HepG2 (cell line): ENCODE results near the gene AMPH. TPM values are rescaled to one million over a fixed set of nuclear protein-coding genes. Genes with fewer than 3 reads are reported as not detected.

Experiments
- ATAC-seq: fragments of 200-7000 bp; cut with Tn5 transposase; 3 replicates; pipeline ENCODE4 v1.9.1; 2020; ENCODE audit warnings: mild to moderate bottlenecking, moderate library complexity
- BruUV-seq: library from RNA; stranded (reverse); fragments of 400-500 nt; replicated peaks from 2 replicates; lab custom pipeline; 2021; lab: Mats Ljungman, UMichigan
- CTCF ChIA-PET: fragments of 300-600 bp; formaldehyde crosslinking; extraction: SDS; loops from one replicate; lab custom pipeline; 2021; ENCODE audit warnings: low total read pairs, inconsistent platforms, low intra/inter-chr PET ratio; lab: Yijun Ruan, JAX
- POLR2A ChIA-PET: fragments of 350-600 bp; sonication (Branson Sonifier 250); formaldehyde crosslinking; loops from one replicate; lab custom pipeline; 2020; ENCODE audit warnings: antibody characterized with exemption, inconsistent platforms; lab: Yijun Ruan, JAX
- DNase-seq: peaks from one replicate; pipeline ENCODE4 v3.0.0-alpha.2; 2015; ENCODE audit warnings: low spot score
- FAIRE-seq: peaks from 3 replicates; lab custom pipeline; 2011; peaks lifted over from hg19 to GRCh38; lab: Jason Lieb, UNC
- H2AFZ ChIP-seq: one replicate; pipeline ENCODE4 v1.6.1; 2011; ENCODE audit warnings: low read length, inconsistent platforms
- H3K27ac ChIP-seq: fragments of 300-600 bp; 3 replicates; pipeline ENCODE4 v1.8.0; 2011; ENCODE audit warnings: mixed run types, mild to moderate bottlenecking, mixed read lengths, low read length, inconsistent platforms; ENCODE audit not compliant: insufficient read depth; ENCODE audit errors: extremely low read length
- H3K27me3 ChIP-seq, 2 experiments: fragments of 200-600 bp in 1 of 2; 2 replicates in 1 of 2; 3 replicates in 1 of 2; pipeline versions ENCODE4 v1.6.0 to v1.8.0; 2011; ENCODE audit warnings: low read length in 2 of 2, mild to moderate bottlenecking in 2 of 2, moderate library complexity in 2 of 2, inconsistent platforms in 1 of 2; ENCODE audit not compliant: insufficient read depth in 2 of 2, control insufficient read depth in 1 of 2
- H3K36me3 ChIP-seq, 2 experiments: fragments of 200-600 bp in 1 of 2; replicated peaks in 1 of 2; 2 replicates in 1 of 2; 3 replicates in 1 of 2; pipeline versions ENCODE4 v1.5.1 to v1.8.0; 2011; ENCODE audit warnings: low read length in 2 of 2, inconsistent platforms in 1 of 2; ENCODE audit not compliant: insufficient read depth in 2 of 2, control insufficient read depth in 1 of 2
- H3K4me1 ChIP-seq: 2 replicates; pipeline ENCODE4 v1.5.1; 2012; ENCODE audit warnings: low read length, inconsistent platforms; ENCODE audit not compliant: insufficient read depth
- H3K4me2 ChIP-seq: 2 replicates; pipeline ENCODE4 v1.6.0; 2011; ENCODE audit warnings: low read depth, low read length, inconsistent platforms
- H3K4me3 ChIP-seq, 3 experiments: fragments of 200-600 bp in 1 of 3; sonication (generic), shearing (Covaris generic) in 1 of 3; replicated peaks in 1 of 3; 2 replicates each; pipeline ENCODE4 v1.5.1; 2011 to 2016; ENCODE audit warnings: low read length in 3 of 3, inconsistent platforms in 2 of 3, low read depth in 2 of 3, mild to moderate bottlenecking in 2 of 3, control low read depth in 1 of 3, mixed read lengths in 1 of 3; ENCODE audit not compliant: insufficient read depth in 1 of 3
- H3K79me2 ChIP-seq: one replicate; pipeline ENCODE4 v1.6.1; 2011; ENCODE audit warnings: low read length, inconsistent platforms; ENCODE audit not compliant: insufficient read depth
- H3K9ac ChIP-seq: 2 replicates; pipeline ENCODE4 v1.6.0; 2011; ENCODE audit warnings: mild to moderate bottlenecking, low read depth, low read length, inconsistent platforms; ENCODE audit not compliant: insufficient read depth
- H3K9me3 ChIP-seq: 2 replicates; pipeline ENCODE4 v1.5.1; 2012; ENCODE audit warnings: mild to moderate bottlenecking, low read length
- H4K20me1 ChIP-seq: 2 replicates; pipeline ENCODE4 v1.6.0; 2011; ENCODE audit warnings: inconsistent platforms, mild to moderate bottlenecking, low read length, moderate library complexity; ENCODE audit not compliant: insufficient read depth
- ATRX ChIP-seq: sonication (generic); formaldehyde crosslinking; IDR thresholded peaks from 2 replicates; pipeline ENCODE4 v1.4.0; 2020; ENCODE audit warnings: missing genetic modification reagents, borderline replicate concordance
- BCL3 ChIP-seq: sonication (generic); formaldehyde crosslinking; IDR thresholded peaks from 2 replicates; pipeline ENCODE4 v1.5.1; 2020; ENCODE audit warnings: mild to moderate bottlenecking, missing genetic modification reagents, moderate library complexity
- CHD2 ChIP-seq: IDR thresholded peaks from 2 replicates; pipeline ENCODE4 v1.6.1; 2011; ENCODE audit warnings: low read depth, low read length, improper control_type of control experiment
- DBP ChIP-seq: sonication (generic); formaldehyde crosslinking; IDR thresholded peaks from 2 replicates; pipeline ENCODE4 v1.4.0; 2020; ENCODE audit warnings: missing genetic modification reagents; ENCODE audit errors: not compliant biosample characterization
- EP300 ChIP-seq, 3 experiments: sonication (generic) in 1 of 3; formaldehyde crosslinking in 1 of 3; IDR thresholded peaks; 2 replicates each; pipeline versions ENCODE4 v1.5.1 to v1.6.1; 2011 to 2020; ENCODE audit warnings: low read depth in 2 of 3, low read length in 2 of 3, borderline replicate concordance in 1 of 3, improper control_type of control experiment in 1 of 3, mild to moderate bottlenecking in 1 of 3, missing genetic modification reagents in 1 of 3, moderate library complexity in 1 of 3
- EZH2 ChIP-seq: conservative IDR thresholded peaks from 2 replicates; pipeline ENCODE4 v1.6.1; 2012; ENCODE audit warnings: mild to moderate bottlenecking, low read depth, low read length, moderate library complexity
- FOXA3 ChIP-seq: IDR thresholded peaks from 2 replicates; pipeline ENCODE4 v1.6.1; 2016; ENCODE audit warnings: missing genetic modification reagents, missing compliant biosample characterization
- ISL2 ChIP-seq: sonication (generic); formaldehyde crosslinking; IDR thresholded peaks from 2 replicates; pipeline ENCODE4 v1.5.0; 2020; ENCODE audit warnings: missing genetic modification reagents
- NR3C1 ChIP-seq: sonication (generic); formaldehyde crosslinking; IDR thresholded peaks from 2 replicates; pipeline ENCODE4 v1.4.0; 2020; ENCODE audit warnings: missing genetic modification reagents
- PATZ1 ChIP-seq: sonication (generic); formaldehyde crosslinking; IDR thresholded peaks from 2 replicates; pipeline ENCODE4 v1.4.0; 2020; ENCODE audit warnings: missing genetic modification reagents
- RFX3 ChIP-seq: IDR thresholded peaks from 2 replicates; pipeline ENCODE4 v1.6.1; 2016; ENCODE audit warnings: missing biosample characterization, missing genetic modification reagents
- TCF7 ChIP-seq: sonication (generic); IDR thresholded peaks from 2 replicates; pipeline ENCODE4 v1.6.1; 2016; ENCODE audit warnings: antibody characterized with exemption, low read depth
- TRIM24 ChIP-seq: sonication (generic); formaldehyde crosslinking; IDR thresholded peaks from 2 replicates; pipeline ENCODE4 v1.8.0; 2022; ENCODE audit warnings: mild to moderate bottlenecking, missing genetic modification reagents
- ZKSCAN5 ChIP-seq: sonication (generic); formaldehyde crosslinking; IDR thresholded peaks from 2 replicates; pipeline ENCODE4 v1.5.1; 2020; ENCODE audit warnings: mild to moderate bottlenecking, missing genetic modification reagents
- ZNF10 ChIP-seq: sonication (generic); formaldehyde crosslinking; IDR thresholded peaks from 2 replicates; pipeline ENCODE4 v1.4.0; 2020; ENCODE audit warnings: mild to moderate bottlenecking, low read depth, missing genetic modification reagents, borderline replicate concordance
- WGBS: methylation state at CpG from one replicate; pipeline ENCODE4 v1.1.6; 2017; ENCODE audit warnings: low lambda C conversion rate; 5-methylcytosine and 5-hydroxymethylcytosine counted together
- in situ Hi-C: cut with HindIII; loops from 2 replicates; pipeline ENCODE4 v1.10.0; 2017; ENCODE audit warnings: low pct_unique_long_range_greater_than_20kb; ENCODE audit not compliant: extremely low pct_ligation_motif_present
- intact Hi-C: fragments of 100-400 bp; cut with micrococcal nuclease; formaldehyde crosslinking; loops from one replicate; pipeline ENCODE4 v1.10.0; 2022; ENCODE audit not compliant: unreplicated experiment
- polyA plus RNA-seq, 8 experiments: library from polyadenylated mRNA; depleted of rRNA in 3 of 8; stranded (reverse) in 7 of 8; unstranded in 1 of 8; fragments of >200 nt; fragmentation: Illumina TruSeq in 4 of 8; extraction: Trizol in 4 of 8; gene quantifications; 2 replicates each; pipeline versions ENCODE4 v1.2.1 to v1.2.3, GENCODE V29; 2011 to 2016; ENCODE audit warnings: low read depth in 4 of 8, missing spikeins in 1 of 8, mixed read lengths in 1 of 8; ENCODE audit not compliant: insufficient read depth in 1 of 8
- total RNA-seq, 5 experiments: library from RNA; depleted of rRNA; stranded (reverse); fragments of >200 nt; fragmentation: Illumina TruSeq; extraction: Trizol; gene quantifications; 2 replicates each; pipeline ENCODE4 v1.2.3, GENCODE V29; 2016; ENCODE audit warnings: low read depth in 1 of 5
- TF ChIP-seq, protein P1 (sequence below): sonication (generic); formaldehyde crosslinking; IDR thresholded peaks from 2 replicates; pipeline ENCODE4 v1.4.0; 2020; ENCODE audit warnings: missing genetic modification reagents
- TF ChIP-seq, protein P2 (sequence below): sonication (generic); formaldehyde crosslinking; IDR thresholded peaks from 2 replicates; pipeline ENCODE4 v1.8.1; 2023; ENCODE audit warnings: mild to moderate bottlenecking, moderate library complexity, missing genetic modification reagents

The AMPH gene
- total and polyA plus RNA-seq, 2 of the 13 experiments (the other 11 are each of a cell fraction or from before 2014, with no cell fraction given) = not detected

- FAIRE-seq = no peak
- POLR2A ChIA-PET = no interaction called here
- H2AFZ ChIP-seq = no peak overlapping the region
- intact Hi-C loops (no loop called here), in situ Hi-C loops (no loop called here)
- H3K4me1 ChIP-seq = no peaks in the 10 kb centered on the region
- no peaks in the 10 kb centered on the region for H3K9me3 ChIP-seq
- H3K27ac ChIP-seq = no peak overlapping the region
- 0% methylated on average over 1 of the region's 1 CpG for WGBS
- CTCF ChIA-PET = no interaction called here
- H3K9ac ChIP-seq = no peak overlapping the region
- TF ChIP-seq RFX3 (CRISPR knock-in tag) (no peak), ZKSCAN5 (CRISPR knock-in tag) (no peak), ISL2 (CRISPR knock-in tag) (no peak), DBP (CRISPR knock-in tag) (no peak), CHD2 (no peak), NR3C1 (CRISPR knock-in tag) (no peak), EZH2 (no peak), ZNF10 (CRISPR knock-in tag) (no peak), PATZ1 (CRISPR knock-in tag) (no peak), TRIM24 (CRISPR knock-in tag) (no peak), BCL3 (CRISPR knock-in tag) (no peak), EP300 (IDR thresholded peaks at IDR 0.05; ENCODE audit: low read depth in 2 of 2, low read length in 2 of 2) (no peak), EP300 (CRISPR knock-in tag; IDR thresholded peaks at IDR 0.05; ENCODE audit: borderline replicate concordance) (no peak), TCF7 (no peak), FOXA3 (no peak), ATRX (no peak)
- TF ChIP-seq, protein P1, sequence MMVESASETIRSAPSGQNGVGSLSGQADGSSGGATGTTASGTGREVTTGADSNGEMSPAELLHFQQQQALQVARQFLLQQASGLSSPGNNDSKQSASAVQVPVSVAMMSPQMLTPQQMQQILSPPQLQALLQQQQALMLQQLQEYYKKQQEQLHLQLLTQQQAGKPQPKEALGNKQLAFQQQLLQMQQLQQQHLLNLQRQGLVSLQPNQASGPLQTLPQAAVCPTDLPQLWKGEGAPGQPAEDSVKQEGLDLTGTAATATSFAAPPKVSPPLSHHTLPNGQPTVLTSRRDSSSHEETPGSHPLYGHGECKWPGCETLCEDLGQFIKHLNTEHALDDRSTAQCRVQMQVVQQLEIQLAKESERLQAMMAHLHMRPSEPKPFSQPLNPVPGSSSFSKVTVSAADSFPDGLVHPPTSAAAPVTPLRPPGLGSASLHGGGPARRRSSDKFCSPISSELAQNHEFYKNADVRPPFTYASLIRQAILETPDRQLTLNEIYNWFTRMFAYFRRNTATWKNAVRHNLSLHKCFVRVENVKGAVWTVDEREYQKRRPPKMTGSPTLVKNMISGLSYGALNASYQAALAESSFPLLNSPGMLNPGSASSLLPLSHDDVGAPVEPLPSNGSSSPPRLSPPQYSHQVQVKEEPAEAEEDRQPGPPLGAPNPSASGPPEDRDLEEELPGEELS (CRISPR knock-in tag) = no peak
- TF ChIP-seq, protein P2, sequence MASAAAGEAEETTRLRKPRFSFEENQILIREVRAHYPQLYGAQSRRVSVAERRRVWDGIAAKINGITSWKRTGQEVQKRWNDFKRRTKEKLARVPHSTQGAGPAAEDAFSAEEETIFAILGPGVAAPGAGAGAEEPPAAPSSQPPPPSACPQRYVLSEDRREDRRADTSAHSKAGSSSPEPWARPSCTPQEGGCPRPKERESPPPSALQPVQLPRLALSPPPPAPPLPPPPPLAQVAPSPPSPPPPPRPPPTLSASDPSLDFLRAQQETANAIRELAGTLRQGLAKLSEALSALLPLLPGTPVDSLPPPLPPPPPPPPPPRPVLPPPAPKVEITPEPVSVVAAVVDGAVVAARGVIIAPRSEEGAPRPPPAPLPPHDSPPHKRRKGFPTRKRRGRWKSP (CRISPR knock-in tag) = no peak
- no peak for ATAC-seq
- H3K4me3 ChIP-seq = no peak overlapping the region
- no peaks in the 10 kb centered on the region for H4K20me1 ChIP-seq
- no peaks in the 10 kb centered on the region; a peak in 1 of 5 replicates for H3K27me3 ChIP-seq
- no peaks in the 10 kb centered on the region for H3K36me3 ChIP-seq
- no TSS peak for BruUV-seq
- no peaks in the 10 kb centered on the region for H3K79me2 ChIP-seq
- DNase-seq = no peak
- no peak overlapping the region for H3K4me2 ChIP-seq
Observed at GRCh38 chr7:38452681-38453108, 178.5 kb downstream of the AMPH start.
